SJCRH30 (cell line): ENCODE data around the gene B3GAT2. TPM values are rescaled to one million over a fixed set of nuclear protein-coding genes. Genes with fewer than 3 reads are reported as not detected.
"Not testable (repeated sequence)": the region's sequence is repeated elsewhere in the genome, so short reads cannot be mapped to it uniquely, and the experiment has no call there.

Source experiments
- DNase-seq, 2 experiments: peaks; one replicate each; pipeline ENCODE4 v3.0.0-alpha.2; 2015 to 2020
- H3K27ac ChIP-seq: fragments of 250-450 bp; sonication (Bioruptor Pico); 2 replicates; pipeline ENCODE4 v1.5.1; 2020; ENCODE audit warnings: mild to moderate bottlenecking, moderate library complexity
- H3K27me3 ChIP-seq: fragments of 250-450 bp; sonication (Bioruptor Pico); 2 replicates; pipeline ENCODE4 v1.5.1; 2020; ENCODE audit warnings: mild to moderate bottlenecking, moderate library complexity
- H3K36me3 ChIP-seq: fragments of 250-450 bp; sonication (Bioruptor Pico); 2 replicates; pipeline ENCODE4 v1.5.1; 2020; ENCODE audit warnings: mild to moderate bottlenecking, moderate library complexity
- H3K4me1 ChIP-seq: fragments of 250-450 bp; sonication (Bioruptor Pico); 2 replicates; pipeline ENCODE4 v1.5.1; 2020; ENCODE audit warnings: mild to moderate bottlenecking, moderate library complexity
- H3K4me3 ChIP-seq: fragments of 250-450 bp; sonication (Bioruptor Pico); 2 replicates; pipeline ENCODE4 v1.5.1; 2020; ENCODE audit warnings: mild to moderate bottlenecking, moderate library complexity
- H3K9me3 ChIP-seq: fragments of 250-450 bp; sonication (Bioruptor Pico); replicated peaks from 2 replicates; pipeline ENCODE4 v1.5.1; 2020; ENCODE audit warnings: mild to moderate bottlenecking, moderate library complexity
- total RNA-seq: library from RNA; depleted of rRNA; stranded (reverse); fragments of >200 nt; shearing (Covaris generic); gene quantifications from 2 replicates; pipeline ENCODE4 v1.2.3, GENCODE V29; 2014

Gene B3GAT2
- total RNA-seq, 1 experiment from 2014 or later, result 0.10 TPM

GRCh38 chr6:70952608-70953165, 4.2 kb downstream of the B3GAT2 start:
- Histone ChIP-seq H3K36me3 (no peaks in the 10 kb centered on the region), H3K27ac (no peak overlapping the region), H3K4me1 (no peaks in the 10 kb centered on the region), H3K9me3 (no peaks in the 10 kb centered on the region), H3K4me3 (no peak overlapping the region), H3K27me3 (no peaks in the 10 kb centered on the region)
- no peak for DNase-seq

GRCh38 chr6:70944321-70944720, 12.5 kb downstream of the B3GAT2 start:
- H3K4me3 ChIP-seq, H3K9me3 ChIP-seq, H3K4me1 ChIP-seq, H3K27me3 ChIP-seq, DNase-seq, H3K36me3 ChIP-seq, H3K27ac ChIP-seq: not testable (repeated sequence)

- no peak overlapping the region for H3K27ac ChIP-seq
- H3K4me3 ChIP-seq, result no peak overlapping the region
- no peaks in the 10 kb centered on the region for H3K27me3 ChIP-seq
- no peaks in the 10 kb centered on the region for H3K36me3 ChIP-seq
- no peak for DNase-seq
- H3K9me3 ChIP-seq, result no peaks in the 10 kb centered on the region
- H3K4me1 ChIP-seq, result no peaks in the 10 kb centered on the region
These were observed 23.0 kb downstream of the B3GAT2 start for GRCh38 chr6:70933853-70934252.

GRCh38 chr6:70905742-70906141, 51.1 kb downstream of the B3GAT2 start:
- Histone ChIP-seq H3K27me3 (no peaks in the 10 kb centered on the region), H3K36me3 (no peaks in the 10 kb centered on the region), H3K9me3 (no peaks in the 10 kb centered on the region), H3K4me1 (no peaks in the 10 kb centered on the region), H3K27ac (no peak overlapping the region), H3K4me3 (no peak overlapping the region)
- DNase-seq, result no peak

GRCh38 chr6:70903665-70904452, 53.0 kb downstream of the B3GAT2 start:
- Histone ChIP-seq H3K4me1 (no peaks in the 10 kb centered on the region), H3K9me3 (no peaks in the 10 kb centered on the region), H3K27me3 (no peaks in the 10 kb centered on the region), H3K27ac (no peak overlapping the region), H3K36me3 (no peaks in the 10 kb centered on the region), H3K4me3 (no peak overlapping the region)
- DNase-seq, result no peak

- no peaks in the 10 kb centered on the region for H3K36me3 ChIP-seq
These were observed 55.5 kb downstream of the B3GAT2 start for GRCh38 chr6:70901324-70901723.

GRCh38 chr6:70900047-70900446, 56.8 kb downstream of the B3GAT2 start:
- H3K4me3 ChIP-seq, result no peak overlapping the region
- no peaks in the 10 kb centered on the region for H3K36me3 ChIP-seq
- no peaks in the 10 kb centered on the region for H3K9me3 ChIP-seq
- DNase-seq, result no peak
- no peaks in the 10 kb centered on the region for H3K4me1 ChIP-seq
- no peaks in the 10 kb centered on the region for H3K27me3 ChIP-seq
- H3K27ac ChIP-seq, result no peak overlapping the region

More at GRCh38 chr6:70901324-70901723, 55.5 kb downstream of the B3GAT2 start:
- H3K4me3 ChIP-seq, result no peak overlapping the region
- H3K9me3 ChIP-seq, result no peaks in the 10 kb centered on the region
- H3K27me3 ChIP-seq, result no peaks in the 10 kb centered on the region
- no peaks in the 10 kb centered on the region for H3K4me1 ChIP-seq
- H3K27ac ChIP-seq, result no peak overlapping the region
- DNase-seq, result no peak

GRCh38 chr6:70894001-70894400, 62.9 kb downstream of the B3GAT2 start:
- Histone ChIP-seq H3K27me3 (0 out of 2 replicates have a peak, but pooled peaks cover 4% of the 10 kb centered on the region), H3K4me3 (no peak overlapping the region), H3K4me1 (no peaks in the 10 kb centered on the region), H3K27ac (no peak overlapping the region), H3K36me3 (no peaks in the 10 kb centered on the region), H3K9me3 (no peaks in the 10 kb centered on the region)
- no peak for DNase-seq

GRCh38 chr6:70889270-70889669, 67.6 kb downstream of the B3GAT2 start:
- Histone ChIP-seq H3K36me3 (no peaks in the 10 kb centered on the region), H3K4me3 (no peak overlapping the region), H3K4me1 (peaks cover 10% of the 10 kb centered on the region), H3K27ac (no peak overlapping the region), H3K27me3 (0 out of 2 replicates have a peak, but pooled peaks cover 3% of the 10 kb centered on the region), H3K9me3 (no peaks in the 10 kb centered on the region)
- peak; percentile 26 to 58 for DNase-seq

- peak; percentile 41 to 70 for DNase-seq
- H3K27me3 ChIP-seq, result no peaks in the 10 kb centered on the region
- no peak overlapping the region for H3K27ac ChIP-seq
These were observed 70.2 kb downstream of the B3GAT2 start for GRCh38 chr6:70886661-70887060.

GRCh38 chr6:70886071-70886470, 70.8 kb downstream of the B3GAT2 start:
- DNase-seq, result no peak
- Histone ChIP-seq H3K27me3 (no peaks in the 10 kb centered on the region), H3K4me1 (peaks cover 10% of the 10 kb centered on the region), H3K9me3 (no peaks in the 10 kb centered on the region), H3K36me3 (no peaks in the 10 kb centered on the region), H3K27ac (no peak overlapping the region), H3K4me3 (no peak overlapping the region)

More at GRCh38 chr6:70886661-70887060, 70.2 kb downstream of the B3GAT2 start:
- Histone ChIP-seq H3K4me1 (peaks cover 10% of the 10 kb centered on the region), H3K36me3 (no peaks in the 10 kb centered on the region), H3K9me3 (no peaks in the 10 kb centered on the region), H3K4me3 (no peak overlapping the region)

- H3K36me3 ChIP-seq, result no peaks in the 10 kb centered on the region
- H3K27ac ChIP-seq, result no peak overlapping the region
- peak; percentile 72 to 88 for DNase-seq
These were observed 72.5 kb downstream of the B3GAT2 start for GRCh38 chr6:70884074-70884983.

GRCh38 chr6:70879496-70879895, 77.4 kb downstream of the B3GAT2 start:
- Histone ChIP-seq H3K27me3 (no peaks in the 10 kb centered on the region), H3K36me3 (no peaks in the 10 kb centered on the region; the same call in 1 of the 2 replicates), H3K9me3 (no peaks in the 10 kb centered on the region; the same call in 1 of the 2 replicates), H3K4me3 (no peak overlapping the region), H3K4me1 (no peaks in the 10 kb centered on the region), H3K27ac (no peak overlapping the region)
- DNase-seq, result no peak

More at GRCh38 chr6:70884074-70884983, 72.5 kb downstream of the B3GAT2 start:
- peaks cover 10% of the 10 kb centered on the region for H3K4me1 ChIP-seq
- H3K4me3 ChIP-seq, result 0 out of 2 replicates have a peak overlapping the region, but pooled peaks have one; percentile 7
- no peaks in the 10 kb centered on the region for H3K9me3 ChIP-seq
- H3K27me3 ChIP-seq, result no peaks in the 10 kb centered on the region

GRCh38 chr6:70874181-70874913, 82.5 kb downstream of the B3GAT2 start:
- Histone ChIP-seq H3K4me1 (no peaks in the 10 kb centered on the region), H3K36me3 (no peaks in the 10 kb centered on the region; the same call in 1 of the 2 replicates), H3K27me3 (no peaks in the 10 kb centered on the region), H3K9me3 (no peaks in the 10 kb centered on the region; the same call in 1 of the 2 replicates), H3K4me3 (no peak overlapping the region), H3K27ac (no peak overlapping the region)
- no peak for DNase-seq
